Mesenchymal stem cell (in vitro differentiated cells and primary cell): ENCODE results near the gene ADIRF.
"Not testable (repeated sequence)": the region's sequence is repeated elsewhere in the genome, so short reads cannot be mapped to it uniquely, and the experiment has no call there.

ENCODE experiments used
- DNase-seq: peaks from one replicate; pipeline ENCODE4 v3.0.0-alpha.2; 2013
- H2AFZ ChIP-seq: one replicate; pipeline ENCODE4 v1.6.1; 2013; ENCODE audit warnings: low read depth, mild to moderate bottlenecking, control low read depth, inconsistent platforms, low read length, moderate library complexity
- H2AK5ac ChIP-seq: 2 replicates; pipeline ENCODE4 v1.6.1; 2013; ENCODE audit warnings: low read length, moderate library complexity, mild to moderate bottlenecking, inconsistent platforms; ENCODE audit not compliant: severe bottlenecking
- H2BK120ac ChIP-seq: one replicate; pipeline ENCODE4 v1.6.1; 2013; ENCODE audit warnings: low read depth, mild to moderate bottlenecking, inconsistent platforms, low read length, moderate library complexity
- H2BK12ac ChIP-seq, 2 experiments: one replicate each; pipeline ENCODE4 v1.6.1; 2013; ENCODE audit warnings: inconsistent platforms in 2 of 2, low read length in 2 of 2, mild to moderate bottlenecking in 2 of 2, moderate library complexity in 2 of 2, control low read depth in 1 of 2
- H2BK15ac ChIP-seq: one replicate; pipeline ENCODE4 v1.6.1; 2013; ENCODE audit warnings: mild to moderate bottlenecking, low read depth, inconsistent platforms; ENCODE audit not compliant: poor library complexity, severe bottlenecking
- H2BK5ac ChIP-seq: 2 replicates; pipeline ENCODE4 v1.6.1; 2013; ENCODE audit warnings: low read depth, mild to moderate bottlenecking, low read length, control low read depth, inconsistent platforms; ENCODE audit not compliant: poor library complexity, severe bottlenecking
- H3K14ac ChIP-seq, 2 experiments: one replicate each; pipeline ENCODE4 v1.6.1; 2013; ENCODE audit warnings: inconsistent platforms in 2 of 2, low read length in 2 of 2, control low read depth in 1 of 2, mild to moderate bottlenecking in 1 of 2, moderate library complexity in 1 of 2
- H3K18ac ChIP-seq, 2 experiments: one replicate each; pipeline ENCODE4 v1.6.1; 2013; ENCODE audit warnings: inconsistent platforms in 2 of 2, low read length in 2 of 2, control low read depth in 1 of 2, low read depth in 1 of 2, mild to moderate bottlenecking in 1 of 2
- H3K23ac ChIP-seq, 2 experiments: one replicate each; pipeline ENCODE4 v1.6.1; 2013; ENCODE audit warnings: inconsistent platforms in 2 of 2, low read length in 2 of 2, mild to moderate bottlenecking in 2 of 2, moderate library complexity in 2 of 2, control low read depth in 1 of 2
- H3K27ac ChIP-seq: 2 replicates; pipeline ENCODE4 v1.5.1; 2013; ENCODE audit warnings: mild to moderate bottlenecking, moderate library complexity, low read length, control low read depth, inconsistent platforms; ENCODE audit not compliant: poor library complexity, severe bottlenecking
- H3K27me3 ChIP-seq, 2 experiments: 2 replicates each; pipeline versions ENCODE4 v1.6.1 to v1.7.0; 2013; ENCODE audit warnings: low read length in 2 of 2, mild to moderate bottlenecking in 2 of 2, moderate library complexity in 2 of 2, control low read depth in 1 of 2, inconsistent platforms in 1 of 2; ENCODE audit not compliant: control insufficient read depth in 1 of 2, insufficient read depth in 1 of 2
- H3K36me3 ChIP-seq, 2 experiments: 2 replicates each; pipeline versions ENCODE4 v1.6.1 to v1.7.0; 2013; ENCODE audit warnings: low read length in 2 of 2, control low read depth in 1 of 2, inconsistent platforms in 1 of 2, low read depth in 1 of 2, mild to moderate bottlenecking in 1 of 2; ENCODE audit not compliant: insufficient read depth in 2 of 2, control insufficient read depth in 1 of 2
- H3K4ac ChIP-seq, 2 experiments: one replicate each; pipeline ENCODE4 v1.6.1; 2013; ENCODE audit warnings: inconsistent platforms in 2 of 2, low read length in 2 of 2, mild to moderate bottlenecking in 2 of 2, moderate library complexity in 2 of 2, control low read depth in 1 of 2, low read depth in 1 of 2
- H3K4me1 ChIP-seq: 2 replicates; pipeline ENCODE4 v1.6.1; 2013; ENCODE audit warnings: low read depth, low read length, control low read depth; ENCODE audit not compliant: control insufficient read depth, insufficient read depth
- H3K4me2 ChIP-seq: 2 replicates; pipeline ENCODE4 v1.6.1; 2013; ENCODE audit warnings: low read length, mild to moderate bottlenecking, inconsistent platforms; ENCODE audit not compliant: poor library complexity, severe bottlenecking
- H3K4me3 ChIP-seq, 2 experiments: 2 replicates each; pipeline versions ENCODE4 v1.5.1 to v1.7.0; 2013; ENCODE audit warnings: low read length in 2 of 2, mild to moderate bottlenecking in 2 of 2, control low read depth in 1 of 2, low read depth in 1 of 2; ENCODE audit not compliant: insufficient read depth in 1 of 2
- H3K79me1 ChIP-seq: replicated peaks from 2 replicates; pipeline ENCODE4 v1.6.1; 2013; ENCODE audit warnings: mild to moderate bottlenecking, control low read depth, low read length, inconsistent platforms; ENCODE audit not compliant: poor library complexity, severe bottlenecking
- H3K9ac ChIP-seq: 2 replicates; pipeline ENCODE4 v1.7.0; 2013; ENCODE audit warnings: mild to moderate bottlenecking, low read length, moderate library complexity
- H3K9me3 ChIP-seq: 2 replicates; pipeline ENCODE4 v1.7.0; 2013; ENCODE audit warnings: mild to moderate bottlenecking, low read length; ENCODE audit not compliant: control insufficient read depth
- H4K8ac ChIP-seq: one replicate; pipeline ENCODE4 v1.6.1; 2013; ENCODE audit warnings: inconsistent platforms, mild to moderate bottlenecking, low read length, moderate library complexity
- H4K91ac ChIP-seq: one replicate; pipeline ENCODE4 v1.6.1; 2013; ENCODE audit warnings: mild to moderate bottlenecking, low read length, inconsistent platforms
- WGBS: methylation state at CpG from one replicate; pipeline ENCODE4 v1.1.7; 2013; ENCODE audit warnings: mixed read lengths; 5-methylcytosine and 5-hydroxymethylcytosine counted together

The ADIRF gene

GRCh38 chr10:86981716-86982115 lies 13.4 kb downstream of the ADIRF start:
- no peak overlapping the region for H2BK5ac ChIP-seq
- no peak overlapping the region for H3K18ac ChIP-seq
- no peak overlapping the region for H3K4me3 ChIP-seq
- H3K9ac ChIP-seq: no peak overlapping the region
- H4K8ac ChIP-seq: no peak overlapping the region
- no peak overlapping the region for H3K27ac ChIP-seq
- H3K4ac ChIP-seq: no peak overlapping the region
- H2BK12ac ChIP-seq: no peak overlapping the region
- no peak overlapping the region for H3K14ac ChIP-seq
- H3K36me3 ChIP-seq: peaks cover 0 to 4% of the 10 kb centered on the region in 2 experiments
- H3K4me1 ChIP-seq: peaks cover 4% of the 10 kb centered on the region
- no peak overlapping the region for H4K91ac ChIP-seq
- H3K27me3 ChIP-seq: no peaks in the 10 kb centered on the region
- H2BK120ac ChIP-seq: no peak overlapping the region
- DNase-seq: no peak
- no peak overlapping the region for H3K4me2 ChIP-seq
- no peak overlapping the region for H3K23ac ChIP-seq
- no peak overlapping the region for H2BK15ac ChIP-seq
- no peak overlapping the region for H2AK5ac ChIP-seq
- no peaks in the 10 kb centered on the region for H3K79me1 ChIP-seq
- H2AFZ ChIP-seq: no peak overlapping the region
- WGBS: 88% methylated on average over 2 of the region's 5 CpGs
- H3K9me3 ChIP-seq: no peaks in the 10 kb centered on the region

GRCh38 chr10:86984498-86984897 lies 16.2 kb downstream of the ADIRF start:
- WGBS: no CpG with 5 or more reads among the region's 4 CpGs
- H3K9ac ChIP-seq, H2BK12ac ChIP-seq, H3K18ac ChIP-seq, H2AFZ ChIP-seq, H3K4me1 ChIP-seq, H3K4ac ChIP-seq, H4K91ac ChIP-seq, H3K4me2 ChIP-seq, H3K9me3 ChIP-seq, H3K4me3 ChIP-seq, H2BK120ac ChIP-seq, H3K79me1 ChIP-seq, H3K27me3 ChIP-seq, H3K14ac ChIP-seq, H3K36me3 ChIP-seq, H2BK15ac ChIP-seq, H3K27ac ChIP-seq, DNase-seq, H3K23ac ChIP-seq, H4K8ac ChIP-seq, H2BK5ac ChIP-seq, H2AK5ac ChIP-seq: not testable (repeated sequence)

GRCh38 chr10:86988520-86988919 lies 20.2 kb downstream of the ADIRF start:
- H3K79me1 ChIP-seq: no peaks in the 10 kb centered on the region
- H2BK15ac ChIP-seq: no peak overlapping the region
- H2AK5ac ChIP-seq: no peak overlapping the region
- H3K4me1 ChIP-seq: no peaks in the 10 kb centered on the region
- WGBS: 93% methylated on average over 1 of the region's 1 CpG
- peaks cover 0 to 18% of the 10 kb centered on the region in 2 experiments for H3K36me3 ChIP-seq
- no peak overlapping the region for H3K27ac ChIP-seq
- no peak overlapping the region for H3K4ac ChIP-seq
- H3K9me3 ChIP-seq: no peaks in the 10 kb centered on the region
- H3K4me3 ChIP-seq: no peak overlapping the region
- H3K14ac ChIP-seq: no peak overlapping the region
- no peak overlapping the region for H3K4me2 ChIP-seq
- no peak overlapping the region for H3K23ac ChIP-seq
- no peak for DNase-seq
- no peak overlapping the region for H2BK12ac ChIP-seq
- H3K27me3 ChIP-seq: no peaks in the 10 kb centered on the region
- no peak overlapping the region for H2AFZ ChIP-seq
- H4K8ac ChIP-seq: no peak overlapping the region
- no peak overlapping the region for H2BK5ac ChIP-seq
- H3K18ac ChIP-seq: no peak overlapping the region
- no peak overlapping the region for H4K91ac ChIP-seq
- no peak overlapping the region for H2BK120ac ChIP-seq
- H3K9ac ChIP-seq: no peak overlapping the region

GRCh38 chr10:86991362-86991761 lies 23.1 kb downstream of the ADIRF start:
- H3K4me2 ChIP-seq, H3K9me3 ChIP-seq, H3K79me1 ChIP-seq, H3K4ac ChIP-seq, H2AFZ ChIP-seq, H3K23ac ChIP-seq, H3K27me3 ChIP-seq, H2BK5ac ChIP-seq, H3K9ac ChIP-seq, DNase-seq, H2BK12ac ChIP-seq, H3K27ac ChIP-seq, H2BK15ac ChIP-seq, H3K4me1 ChIP-seq, H2BK120ac ChIP-seq, H3K4me3 ChIP-seq, H3K14ac ChIP-seq, H2AK5ac ChIP-seq, H3K18ac ChIP-seq, H4K91ac ChIP-seq, H4K8ac ChIP-seq: not testable (repeated sequence)
- H3K36me3 ChIP-seq: peaks cover 0 to 27% of the 10 kb centered on the region in 2 experiments
- WGBS: no CpG with 5 or more reads among the region's 12 CpGs
